Measurements from ENCODE around the gene ETS2.

DNA sequence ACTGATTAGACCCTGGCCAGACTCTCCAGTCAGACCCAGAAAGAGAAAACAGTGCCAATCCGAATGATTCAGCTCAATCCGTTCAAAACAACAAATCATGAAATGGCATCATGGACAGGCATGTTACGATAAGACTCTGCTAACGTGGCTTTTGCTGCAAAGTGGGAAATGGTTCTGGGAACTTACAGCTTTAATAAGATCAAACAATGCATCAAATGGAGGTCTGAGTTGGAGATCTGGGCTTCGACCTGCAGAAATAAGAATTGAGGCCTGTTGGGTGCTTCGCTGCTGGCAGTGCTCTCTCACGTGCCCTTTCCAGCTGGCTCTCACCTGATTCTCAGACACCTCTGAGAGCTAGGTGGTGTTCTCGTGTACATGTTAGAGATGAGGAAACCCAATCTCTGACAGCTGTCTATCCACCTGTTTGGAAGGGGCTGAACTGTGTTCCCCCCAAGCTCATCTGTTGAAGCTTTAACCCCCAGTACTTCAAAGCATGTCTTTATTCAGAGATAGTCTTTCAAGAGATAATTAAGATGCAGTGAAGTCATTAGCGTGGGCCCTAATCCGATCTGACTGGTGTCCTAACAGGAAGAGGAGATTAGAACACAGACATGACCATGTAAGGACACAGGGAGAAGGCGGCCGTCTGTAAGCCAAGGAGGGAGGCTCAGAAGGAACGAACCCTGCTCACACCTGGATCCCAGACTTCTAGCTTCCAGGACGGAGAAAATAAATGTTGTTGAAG lies 45.5 kb upstream of the ETS2 start:
- no peak for TF ChIP-seq EZH2 (IDR thresholded peaks at IDR 0.05; ENCODE audit: insufficient read depth, poor library complexity, severe bottlenecking)
- TF ChIP-seq EZH2phosphoT487 (IDR thresholded peaks at IDR 0.05; ENCODE audit: insufficient read depth, low read depth): no peak

Measured in GM23248 (cell line).